NB4 (cell line): ENCODE results near the gene AMZ1.

Source experiments
- DNase-seq: peaks from one replicate; pipeline ENCODE4 v3.0.0; 2010; ENCODE audit warnings: low read depth
- H3K4me3 ChIP-seq: one replicate; pipeline ENCODE4 v1.5.1; 2011; ENCODE audit warnings: mild to moderate bottlenecking, low read depth, low read length, moderate library complexity
- CTCF ChIP-seq: IDR thresholded peaks from one replicate; pipeline ENCODE4 v1.5.1; 2012; ENCODE audit warnings: low read depth, low read length
- MYC ChIP-seq: IDR thresholded peaks from 2 replicates; pipeline ENCODE4 v1.6.1; 2011; ENCODE audit warnings: low read depth, low read length
- POLR2A ChIP-seq: IDR thresholded peaks from 2 replicates; pipeline ENCODE4 v1.6.1; 2011; ENCODE audit warnings: mild to moderate bottlenecking; ENCODE audit not compliant: insufficient read length; ENCODE audit errors: extremely low read depth
- TF ChIP-seq, protein P1 (sequence below): IDR thresholded peaks from 2 replicates; pipeline ENCODE4 v1.6.1; 2011; ENCODE audit warnings: low read depth, low read length

The AMZ1 gene

GRCh38 chr7:2657208-2657607 is 30.8 kb upstream of the AMZ1 start:
- TF ChIP-seq POLR2A (no peak), MYC (no peak), CTCF (no peak)
- TF ChIP-seq, protein P1, sequence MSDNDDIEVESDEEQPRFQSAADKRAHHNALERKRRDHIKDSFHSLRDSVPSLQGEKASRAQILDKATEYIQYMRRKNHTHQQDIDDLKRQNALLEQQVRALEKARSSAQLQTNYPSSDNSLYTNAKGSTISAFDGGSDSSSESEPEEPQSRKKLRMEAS, result no peak

GRCh38 chr7:2657920-2658671 is 29.9 kb upstream of the AMZ1 start:
- H3K4me3 ChIP-seq, result no peak overlapping the region
- TF ChIP-seq MYC (no peak), CTCF (no peak), POLR2A (no peak)
- TF ChIP-seq, protein P1, result no peak
- no peak for DNase-seq

More at GRCh38 chr7:2657208-2657607, 30.8 kb upstream of the AMZ1 start:
- H3K4me3 ChIP-seq, result no peak overlapping the region
- no peak for DNase-seq

DNA sequence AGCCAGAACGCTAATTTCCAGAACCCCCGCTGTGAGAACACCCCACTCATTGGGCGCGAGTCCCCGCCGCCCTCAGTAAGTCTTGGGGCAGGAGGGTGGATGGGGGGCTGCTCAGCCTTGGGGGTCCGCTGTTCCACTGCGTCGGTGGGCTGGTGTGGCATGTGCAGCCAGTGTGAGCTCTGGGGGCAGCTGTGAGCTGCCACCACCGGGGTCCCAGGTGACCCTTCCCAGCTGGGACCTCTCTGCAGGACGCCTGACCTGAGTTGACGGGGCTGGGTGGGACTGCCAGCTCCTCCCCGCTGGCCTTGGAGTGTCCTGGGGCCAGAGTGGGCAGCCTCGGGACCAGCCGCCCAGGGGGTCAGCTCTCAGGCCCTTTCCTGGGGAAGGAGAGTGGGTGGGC is 29.1 kb upstream of the AMZ1 start:
- TF ChIP-seq, protein P1, result no peak
- no peak for TF ChIP-seq MYC
- no peak for TF ChIP-seq POLR2A
- TF ChIP-seq CTCF, result no peak
- no peak for DNase-seq
- H3K4me3 ChIP-seq, result no peak overlapping the region

- no peak overlapping the region for H3K4me3 ChIP-seq
- no peak for DNase-seq
- TF ChIP-seq CTCF, result no peak
- TF ChIP-seq POLR2A, result no peak
- TF ChIP-seq MYC, result no peak
- TF ChIP-seq, protein P1, result no peak
Measured at GRCh38 chr7:2659556-2660358, 28.2 kb upstream of the AMZ1 start.

DNA sequence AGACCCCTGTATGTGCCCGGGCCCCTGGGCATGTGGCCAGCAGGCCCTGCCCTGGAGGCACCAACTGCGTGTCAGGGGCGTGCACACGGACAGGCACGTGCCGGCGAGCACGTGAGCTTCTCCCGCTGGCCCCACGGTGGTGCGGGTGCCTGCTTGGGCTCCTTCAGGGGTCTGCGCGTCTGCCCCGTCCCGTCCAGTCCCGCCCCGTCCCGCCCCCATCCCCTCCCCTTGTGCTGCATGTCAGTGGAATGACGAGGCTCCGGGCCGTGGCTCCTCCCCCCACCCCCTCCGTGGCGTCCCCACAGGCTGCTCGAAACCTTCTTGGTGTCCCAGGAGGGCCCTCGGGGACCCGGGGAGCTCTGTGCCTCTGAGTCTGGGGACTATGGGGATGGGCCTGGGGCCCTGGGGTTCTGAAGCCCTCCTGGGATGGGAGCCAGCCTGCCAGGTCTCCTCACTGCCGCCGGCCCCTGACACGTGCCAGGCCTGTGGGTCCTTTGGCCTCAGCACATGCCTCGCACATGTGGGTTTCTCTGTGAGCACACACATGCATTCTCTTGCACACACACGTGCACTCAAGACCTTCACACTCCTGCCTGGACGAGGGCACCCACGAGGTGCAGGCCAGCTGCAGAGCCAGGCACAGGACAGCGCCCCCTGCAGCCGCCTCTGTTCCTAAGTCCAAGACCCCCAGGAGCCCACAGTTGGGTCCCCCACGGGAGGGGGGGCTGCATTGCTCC is 27.5 kb upstream of the AMZ1 start:
- no peak overlapping the region for H3K4me3 ChIP-seq
- no peak for DNase-seq
- TF ChIP-seq, protein P1, result no peak
- TF ChIP-seq CTCF (peak; percentile 51), MYC (no peak), POLR2A (no peak)
